ENCODE measurements around the gene IGFBP2.

GRCh38 chr2:216670266-216671080 lies 37.3 kb downstream of the IGFBP2 start:
- TF ChIP-seq EZH2 (IDR thresholded peaks at IDR 0.05; ENCODE audit: insufficient read depth, poor library complexity, severe bottlenecking), result no peak
- TF ChIP-seq EZH2phosphoT487 (IDR thresholded peaks at IDR 0.05; ENCODE audit: insufficient read depth, low read depth), result no peak
